Daoy (cell line): ENCODE measurements around the gene RSL1D1. TPM values are rescaled to one million over a fixed set of nuclear protein-coding genes. Genes with fewer than 3 reads are reported as not detected.
A peak's percentile ranks its signal among the peaks of the same experiment; 100 is the strongest.
"Not testable (repeated sequence)": the region's sequence is repeated elsewhere in the genome, so short reads cannot be mapped to it uniquely, and the experiment has no call there.

Experiments used
- DNase-seq: peaks from one replicate; pipeline ENCODE4 v3.0.0-alpha.2; 2015; ENCODE audit warnings: low read depth
- total RNA-seq: library from RNA; depleted of rRNA; stranded (reverse); fragments of >200 nt; shearing (Covaris generic); gene quantifications from 2 replicates; pipeline ENCODE4 v1.2.3, GENCODE V29; 2014; rRNA removed

The RSL1D1 gene
- total RNA-seq, 1 experiment from 2014 or later: 270 TPM

- DNase-seq: peak; percentile 22
These were observed 53.4 kb downstream of the RSL1D1 start for GRCh38 chr16:11797957-11798299.

DNA sequence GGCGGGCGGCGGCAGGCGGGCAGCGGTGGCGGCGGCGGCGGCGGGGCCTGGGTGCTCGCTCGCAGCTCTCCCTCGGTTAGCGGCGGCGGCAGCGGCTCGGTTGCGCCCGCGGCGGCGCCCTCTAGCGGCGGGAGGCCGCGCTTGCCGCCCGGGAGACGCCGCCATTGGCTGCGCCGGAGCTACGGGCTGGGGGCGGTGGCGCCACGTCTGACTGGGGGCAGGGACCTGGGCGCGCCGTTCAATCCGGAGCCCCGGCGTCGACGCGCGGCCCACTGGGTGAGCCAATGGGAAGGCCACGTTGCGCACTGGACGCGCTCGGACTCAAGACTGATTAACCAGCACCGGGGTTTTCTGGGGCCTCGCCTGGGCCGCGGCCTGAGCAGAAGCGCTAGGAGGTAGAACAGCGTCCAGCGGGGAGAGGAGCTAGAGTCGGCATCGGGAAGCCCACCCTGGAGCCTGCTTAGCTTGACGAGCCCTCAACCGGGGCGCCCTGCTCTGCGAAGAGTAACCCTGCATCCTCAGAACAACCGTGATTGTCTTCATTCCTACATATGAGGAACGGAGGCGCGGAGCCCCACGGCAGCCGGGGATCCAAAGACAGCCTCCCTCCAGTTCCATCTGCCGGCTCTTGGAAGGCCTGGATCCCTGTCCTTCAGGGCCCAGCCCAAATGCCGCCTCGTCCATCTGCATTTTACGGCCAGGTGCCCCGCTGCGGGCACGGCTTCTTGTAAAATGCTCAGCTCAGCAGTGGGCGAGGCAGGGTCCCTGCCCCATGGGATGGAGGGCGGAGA is 54.0 kb downstream of the RSL1D1 start, which contains the start of gene ZC3H7A:
Gene ZC3H7A, minus strand, starts transcription at position 93 of the 791 bp plus-strand sequence. CDS start 14,904 bp downstream, outside the sequence.
- peak; percentile 98 for DNase-seq

GRCh38 chr16:11796227-11797165 is 54.8 kb downstream of the RSL1D1 start:
- peak; percentile 37 for DNase-seq

GRCh38 chr16:11795887-11796226 is 55.5 kb downstream of the RSL1D1 start:
- DNase-seq: no peak

GRCh38 chr16:11794996-11795886 is 56.1 kb downstream of the RSL1D1 start:
- DNase-seq: no peak

DNA sequence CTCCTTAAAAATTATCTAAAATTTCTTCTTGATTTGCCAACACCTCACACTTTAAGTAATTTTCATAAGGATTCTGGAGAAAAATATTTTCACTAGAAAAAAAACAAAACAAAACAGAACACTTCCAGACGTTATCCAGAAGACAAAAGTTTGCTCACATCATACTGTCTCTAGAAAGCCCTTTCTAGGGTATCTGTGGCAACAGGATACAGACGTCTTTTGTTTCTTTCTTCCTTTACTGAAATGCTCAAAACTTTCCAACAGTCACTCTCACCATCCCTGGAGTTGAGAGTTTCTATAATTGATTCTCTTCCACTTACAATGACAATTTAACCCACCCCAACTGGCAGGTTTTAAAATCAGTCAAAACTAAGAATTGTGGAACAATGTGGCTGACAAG is 56.9 kb downstream of the RSL1D1 start:
- DNase-seq: no peak

GRCh38 chr16:11793840-11794239 is 57.5 kb downstream of the RSL1D1 start:
- no peak for DNase-seq

DNA sequence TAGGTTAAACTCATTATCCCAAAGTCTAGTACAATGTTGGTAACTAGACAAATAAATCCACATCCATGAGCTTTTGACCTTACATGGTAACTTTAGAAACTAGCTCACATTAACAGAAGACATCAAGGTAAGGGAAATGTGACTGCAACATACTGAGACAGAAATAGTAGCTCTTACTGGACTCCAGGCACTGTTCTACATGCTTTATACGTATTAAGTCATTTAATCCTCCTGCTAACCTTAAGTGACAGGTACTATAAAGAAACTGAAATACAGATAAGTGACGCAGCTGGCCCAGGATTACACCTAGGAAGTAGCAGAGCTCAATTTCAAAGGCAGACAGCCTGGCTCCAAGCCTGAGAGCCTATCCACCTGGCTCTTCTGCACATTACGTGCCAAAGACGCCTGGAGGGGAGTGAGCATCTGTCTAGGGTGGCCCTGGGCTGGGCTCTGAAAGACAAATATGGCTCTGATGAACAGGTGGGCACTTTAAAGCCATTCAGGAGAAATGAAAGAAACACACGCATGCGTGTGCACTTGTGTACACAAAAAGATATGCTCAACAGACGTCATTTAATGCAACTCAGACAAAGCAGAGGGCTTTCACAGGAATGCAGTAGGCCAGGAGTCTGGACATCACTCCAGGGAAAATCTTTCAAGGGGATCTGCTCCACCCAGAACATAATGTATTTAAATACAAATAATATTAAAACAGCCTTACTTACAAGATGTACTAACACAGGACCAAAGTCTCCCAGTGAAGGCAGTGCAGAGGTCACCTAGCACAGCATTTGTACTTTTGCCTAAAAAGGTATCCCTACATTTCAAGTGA is 58.7 kb downstream of the RSL1D1 start:
- DNase-seq: no peak

- DNase-seq: no peak
These were observed 60.1 kb downstream of the RSL1D1 start for GRCh38 chr16:11791144-11791828.

DNA sequence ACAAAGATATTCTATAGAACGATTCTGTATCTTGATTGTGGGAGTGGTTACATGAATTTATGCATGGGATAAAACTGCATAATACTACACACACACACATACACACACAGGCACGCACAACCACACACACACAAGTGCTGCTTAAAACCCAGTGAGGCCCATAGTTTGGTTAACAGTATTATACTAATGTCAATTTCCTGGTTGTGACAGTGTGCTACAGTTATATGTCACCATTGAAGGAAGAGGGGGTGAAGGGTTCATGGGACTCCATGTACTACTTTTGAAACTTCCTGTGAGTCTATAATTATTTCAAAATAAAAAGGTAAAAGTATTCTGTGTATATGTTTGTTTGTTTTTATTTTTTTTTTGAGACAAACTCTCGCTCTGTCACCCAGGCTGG is 62.4 kb downstream of the RSL1D1 start:
- DNase-seq: no peak

- not testable (repeated sequence) for DNase-seq
These were observed 66.3 kb downstream of the RSL1D1 start for GRCh38 chr16:11784980-11785599.

- not testable (repeated sequence) for DNase-seq
These were observed 67.0 kb downstream of the RSL1D1 start for GRCh38 chr16:11784381-11784780.

- DNase-seq: no peak
These were observed 67.3 kb downstream of the RSL1D1 start for GRCh38 chr16:11784038-11784369.

Other genes starting within 250 kb of the RSL1D1 start
- gene SNN, start 183.1 kb downstream of the RSL1D1 start, total RNA-seq: 1.4 and 3.5 TPM in 2 replicates
- 15.8 and 22.5 TPM in 2 replicates for gene TXNDC11, start 108.7 kb downstream of the RSL1D1 start, total RNA-seq
- gene ZC3H7A, start 54.3 kb downstream of the RSL1D1 start, total RNA-seq: 15.1 and 22.7 TPM in 2 replicates
- 114 TPM in 2 replicates for gene GSPT1, start 64.4 kb upstream of the RSL1D1 start, total RNA-seq
- gene NPIPB2, start 90.5 kb upstream of the RSL1D1 start, total RNA-seq: not detected in 2 replicates
- not detected in 2 replicates for gene TNFRSF17, start 113.7 kb upstream of the RSL1D1 start, total RNA-seq
- 3.0 and 7.2 TPM in 2 replicates for gene SNX29, start 125.2 kb upstream of the RSL1D1 start, total RNA-seq